Fibroblast of gingiva (primary cell): ENCODE results near the gene NSL1.
"Not testable (repeated sequence)": the region's sequence is repeated elsewhere in the genome, so short reads cannot be mapped to it uniquely, and the experiment has no call there.

Experiments used
- DNase-seq: peaks from one replicate; pipeline ENCODE4 v3.0.0-alpha.2; 2011; ENCODE audit warnings: low read depth

The NSL1 gene

GRCh38 chr1:212782422-212783154 is 9.0 kb downstream of the NSL1 start:
- peak; percentile 22 for DNase-seq

DNA sequence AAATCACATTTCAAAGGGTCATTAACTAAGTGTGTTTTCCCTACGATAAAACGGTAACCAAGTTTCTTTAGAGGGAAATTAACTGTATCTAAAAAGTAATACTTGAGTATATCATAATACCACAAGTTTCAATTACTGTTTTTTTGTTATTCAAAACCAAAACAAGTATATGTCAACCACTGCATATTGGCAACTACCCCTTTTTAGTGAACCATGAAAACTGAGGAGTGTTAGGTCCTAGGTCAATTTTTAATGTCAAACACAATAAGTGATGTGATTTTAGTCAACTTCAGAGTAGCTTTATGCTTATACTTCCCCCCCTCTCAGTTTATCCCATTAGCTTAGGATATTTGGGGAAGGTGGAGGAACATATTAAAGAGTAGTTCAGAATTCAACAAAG is 10.4 kb downstream of the NSL1 start:
- no peak for DNase-seq

- no peak for DNase-seq
Observed at GRCh38 chr1:212780759-212781158, 10.8 kb downstream of the NSL1 start.

GRCh38 chr1:212779086-212779485 is 12.5 kb downstream of the NSL1 start:
- DNase-seq = not testable (repeated sequence)

DNA sequence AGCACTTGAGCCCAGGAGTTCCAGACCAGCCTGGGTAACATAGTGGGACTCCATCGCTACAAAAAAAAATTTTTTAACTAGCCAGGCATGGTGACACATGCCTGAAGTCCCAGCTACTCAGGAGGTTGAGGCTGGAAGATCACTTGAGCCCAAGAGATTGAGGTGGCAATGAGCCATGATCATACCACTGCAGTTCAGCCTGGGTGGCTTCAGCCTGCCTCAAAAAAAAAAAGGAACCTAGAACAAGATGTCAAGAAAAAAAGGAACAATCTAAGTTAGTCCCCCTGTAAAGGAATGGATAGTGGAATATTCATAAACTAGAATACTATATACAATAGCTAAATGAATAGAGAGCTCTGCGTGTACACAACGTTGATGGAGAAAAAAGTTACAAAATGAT is 14.4 kb downstream of the NSL1 start:
- DNase-seq = no peak

- DNase-seq = no peak
Observed at GRCh38 chr1:212775241-212775640, 16.3 kb downstream of the NSL1 start.

GRCh38 chr1:212774584-212774983 is 17.0 kb downstream of the NSL1 start:
- DNase-seq = peak; percentile 23

- DNase-seq = no peak
Observed at GRCh38 chr1:212773011-212773410, 18.6 kb downstream of the NSL1 start.

DNA sequence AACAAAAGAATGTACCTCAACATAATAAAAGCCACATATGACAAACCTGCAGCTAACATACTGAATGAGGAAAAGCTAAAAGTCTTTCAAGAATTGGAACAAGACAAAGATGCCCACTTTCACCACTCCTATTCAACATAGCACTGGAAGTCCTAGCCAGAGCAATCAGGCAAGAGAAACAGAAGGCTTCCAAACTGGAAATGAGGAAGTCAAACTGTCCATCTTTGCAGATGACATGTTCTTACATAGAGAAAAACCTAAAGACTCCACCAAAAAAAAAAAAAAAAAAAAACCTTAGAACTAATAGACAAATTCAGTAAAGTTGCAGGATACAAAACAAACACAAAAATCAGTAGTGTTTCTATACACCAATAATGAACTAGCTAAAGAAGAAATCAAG is 20.2 kb downstream of the NSL1 start:
- no peak for DNase-seq

DNA sequence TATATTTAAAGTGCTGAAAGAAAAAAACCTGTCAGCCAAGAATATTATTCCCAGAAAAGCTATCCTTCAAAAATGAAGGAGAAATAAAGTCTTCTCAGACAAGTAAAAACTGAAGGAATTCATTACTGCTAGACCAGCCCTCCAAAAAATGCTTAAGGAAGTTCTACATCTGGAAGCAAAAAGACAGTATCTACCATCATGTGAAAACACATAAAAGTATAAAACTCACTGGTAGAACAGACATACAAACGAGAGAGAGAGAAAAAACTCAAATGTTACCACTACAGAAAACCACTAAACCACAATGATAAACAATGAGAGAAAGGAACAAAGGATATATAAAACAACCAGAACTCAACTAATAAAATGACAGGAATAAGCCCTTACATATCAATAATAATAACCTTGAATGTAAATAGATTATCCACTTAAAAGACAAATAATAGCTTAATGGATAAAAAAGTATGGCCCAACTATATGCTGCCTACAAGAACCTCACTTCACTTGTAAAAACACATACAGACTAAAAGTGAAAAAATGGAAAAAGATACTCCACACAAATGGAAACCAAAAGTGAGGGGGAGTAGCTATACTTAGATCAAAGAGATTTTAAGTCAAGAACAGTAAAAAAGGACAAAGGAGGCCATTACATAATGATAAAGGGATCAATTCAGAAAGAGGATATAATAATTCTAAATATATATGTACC is 22.0 kb downstream of the NSL1 start:
- no peak for DNase-seq

DNA sequence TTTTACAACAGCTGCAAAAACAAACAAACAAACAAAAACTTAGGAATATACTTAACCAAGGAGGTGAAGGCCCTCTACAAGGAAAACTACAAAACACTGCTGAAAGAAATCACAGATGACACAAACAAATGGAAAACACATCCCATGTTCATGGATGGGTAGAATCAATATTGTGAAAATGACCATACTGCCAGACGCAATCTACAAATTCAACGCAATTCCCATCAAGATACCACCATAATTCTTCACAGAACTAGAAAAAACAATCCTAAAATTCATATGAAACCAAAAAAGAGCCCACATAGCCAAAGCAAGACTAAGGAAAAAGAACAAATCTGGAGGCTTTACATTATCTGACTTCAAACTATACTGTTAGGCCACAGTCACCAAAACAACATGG is 24.8 kb downstream of the NSL1 start:
- DNase-seq = not testable (repeated sequence)

GRCh38 chr1:212764718-212765281 is 26.8 kb downstream of the NSL1 start:
- DNase-seq = not testable (repeated sequence)

- DNase-seq = no peak
Observed at GRCh38 chr1:212762839-212763238, 28.7 kb downstream of the NSL1 start.

DNA sequence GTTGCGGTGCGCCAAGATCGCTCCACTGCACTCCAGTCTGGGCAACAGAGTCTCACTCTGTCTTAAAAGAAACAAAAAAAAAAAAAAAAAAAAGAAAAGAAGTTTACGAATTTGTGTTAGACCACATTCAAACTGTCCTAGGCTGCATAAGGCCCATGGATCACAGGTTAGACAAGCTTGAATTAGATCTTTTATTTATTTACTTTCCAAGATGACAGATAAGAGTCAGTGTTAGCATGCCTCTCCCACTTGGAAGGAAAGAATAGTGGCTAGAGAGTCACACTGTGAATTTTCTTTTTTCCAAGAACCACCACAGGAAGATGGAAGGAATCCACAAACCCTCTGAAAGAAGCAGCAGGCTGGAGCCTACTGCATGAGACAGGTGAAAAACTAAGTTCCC is 29.3 kb downstream of the NSL1 start:
- DNase-seq = no peak

GRCh38 chr1:212760126-212760823 is 31.3 kb downstream of the NSL1 start:
- peak; percentile 3 for DNase-seq

- DNase-seq = no peak
Observed at GRCh38 chr1:212759683-212760082, 31.9 kb downstream of the NSL1 start.

- no peak for DNase-seq
Observed at GRCh38 chr1:212754680-212755079, 36.9 kb downstream of the NSL1 start.

DNA sequence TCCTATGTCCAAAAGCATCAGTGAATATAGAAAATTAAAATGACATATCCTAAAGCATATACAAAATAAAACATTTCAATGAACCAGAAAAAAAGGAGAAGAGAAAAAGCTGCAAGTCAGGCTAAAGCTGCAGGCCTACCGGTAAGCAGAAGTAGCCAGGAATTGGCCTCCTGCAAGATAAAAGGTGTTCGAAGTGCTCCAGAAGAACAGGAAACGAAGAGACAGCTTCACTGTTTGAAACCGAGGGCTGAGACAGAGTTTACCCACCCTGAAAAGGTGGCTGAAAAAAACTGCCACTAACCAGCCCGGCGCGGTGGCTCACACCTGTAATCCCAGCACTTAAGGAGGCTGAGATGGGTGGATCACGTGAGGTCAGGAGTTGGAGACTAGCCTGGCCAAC is 37.4 kb downstream of the NSL1 start:
- DNase-seq = no peak

GRCh38 chr1:212753749-212754148 is 37.8 kb downstream of the NSL1 start:
- DNase-seq = no peak

- DNase-seq = no peak
Observed at GRCh38 chr1:212752934-212753497, 38.6 kb downstream of the NSL1 start.

DNA sequence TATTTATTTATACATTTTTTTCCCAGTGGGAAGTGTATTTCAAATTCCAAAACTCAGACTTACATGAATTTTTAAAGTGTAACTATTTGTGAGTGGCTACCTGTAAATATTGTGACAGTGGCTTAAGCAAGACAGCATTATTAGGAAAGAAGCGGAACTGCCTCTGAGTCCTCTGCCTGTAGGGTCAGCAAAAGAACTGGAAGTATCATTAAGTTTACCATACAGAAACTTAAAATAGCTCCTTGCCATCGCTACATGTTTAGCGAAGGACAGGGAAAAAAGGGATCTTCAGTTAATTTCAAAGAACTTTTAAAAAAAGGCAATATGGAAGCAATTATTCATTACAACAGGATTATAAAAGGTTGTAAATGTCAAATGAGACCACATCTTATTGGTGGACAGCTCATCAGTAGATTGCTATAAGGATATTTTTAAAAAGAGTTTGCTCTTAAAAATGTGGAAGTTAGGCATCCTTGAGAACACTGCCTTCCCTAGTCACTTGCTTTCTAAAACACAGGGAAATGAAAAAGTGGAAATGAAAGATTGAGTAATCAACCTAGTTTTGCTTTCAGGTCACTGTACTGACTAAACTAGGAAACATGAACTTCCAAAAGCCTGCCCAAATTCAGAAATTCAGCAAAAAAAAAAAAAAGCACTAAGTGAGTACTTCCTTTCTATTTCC is 39.2 kb downstream of the NSL1 start:
- DNase-seq = peak; percentile 55
